ENCODE results near the gene CSNK1G2.

GRCh38 chr19:1991018-1991913 is 50.3 kb downstream of the CSNK1G2 start:
- no peak for TF ChIP-seq POLR2A (IDR thresholded peaks at IDR 0.05)
- no peak for TF ChIP-seq CTCF (IDR thresholded peaks at IDR 0.05)

Measured in Peyer's patch (tissue), 4 donors.